GM21390 (cell line): ENCODE measurements around the gene RAD1.
"Not testable (repeated sequence)": the region's sequence is repeated elsewhere in the genome, so short reads cannot be mapped to it uniquely, and the experiment has no call there.

Experiments
- ATAC-seq: cut with Tn5 transposase; IDR thresholded peaks from one replicate; pipeline ENCODE4 v1.9.1; 2021; ENCODE audit not compliant: unreplicated experiment

Gene RAD1, protein sequence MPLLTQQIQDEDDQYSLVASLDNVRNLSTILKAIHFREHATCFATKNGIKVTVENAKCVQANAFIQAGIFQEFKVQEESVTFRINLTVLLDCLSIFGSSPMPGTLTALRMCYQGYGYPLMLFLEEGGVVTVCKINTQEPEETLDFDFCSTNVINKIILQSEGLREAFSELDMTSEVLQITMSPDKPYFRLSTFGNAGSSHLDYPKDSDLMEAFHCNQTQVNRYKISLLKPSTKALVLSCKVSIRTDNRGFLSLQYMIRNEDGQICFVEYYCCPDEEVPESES

DNA sequence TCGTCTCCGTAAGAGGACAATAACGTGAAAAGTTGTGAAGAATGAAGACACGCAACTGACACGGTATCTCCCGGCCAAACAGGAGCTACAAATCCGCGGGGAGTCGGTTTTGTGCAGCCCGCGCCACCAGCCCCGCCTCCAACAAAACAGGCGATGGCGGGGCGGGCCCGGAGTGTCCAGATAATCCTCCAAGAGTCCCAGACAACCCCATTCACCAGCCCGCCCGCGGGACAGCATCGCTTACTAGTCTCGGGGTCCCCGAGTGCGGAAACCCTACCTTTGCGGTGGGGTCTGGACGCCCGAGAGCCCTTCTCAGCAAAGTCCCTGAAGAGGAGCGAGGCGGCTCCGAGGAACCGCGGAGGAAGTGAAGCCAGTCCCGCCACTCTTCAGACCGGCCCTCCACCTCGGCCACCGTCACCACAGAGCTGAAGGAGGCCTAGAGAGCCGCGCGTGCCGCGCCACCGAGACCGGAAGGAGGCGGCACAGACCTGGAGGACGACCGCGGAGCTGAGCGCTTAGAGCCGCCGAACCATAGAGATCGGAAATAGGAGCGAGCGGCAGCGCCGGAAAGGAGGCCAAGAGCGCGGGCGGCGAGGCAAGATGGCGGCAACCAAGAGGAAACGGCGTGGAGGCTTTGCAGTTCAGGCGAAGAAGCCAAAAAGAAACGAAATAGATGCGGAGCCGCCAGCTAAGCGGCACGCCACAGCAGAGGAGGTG is at the start of gene RAD1, which contains the start of gene BRIX1:
Gene RAD1, minus strand, starts transcription at position 366 of the 717 bp plus-strand sequence. CDS start 612 bp downstream, outside the sequence.
Gene BRIX1, plus strand, starts transcription at position 573 of the 717 bp plus-strand sequence. Its CDS starts 28 bp downstream, at position 601.
- ATAC-seq, result peak; percentile 97

DNA sequence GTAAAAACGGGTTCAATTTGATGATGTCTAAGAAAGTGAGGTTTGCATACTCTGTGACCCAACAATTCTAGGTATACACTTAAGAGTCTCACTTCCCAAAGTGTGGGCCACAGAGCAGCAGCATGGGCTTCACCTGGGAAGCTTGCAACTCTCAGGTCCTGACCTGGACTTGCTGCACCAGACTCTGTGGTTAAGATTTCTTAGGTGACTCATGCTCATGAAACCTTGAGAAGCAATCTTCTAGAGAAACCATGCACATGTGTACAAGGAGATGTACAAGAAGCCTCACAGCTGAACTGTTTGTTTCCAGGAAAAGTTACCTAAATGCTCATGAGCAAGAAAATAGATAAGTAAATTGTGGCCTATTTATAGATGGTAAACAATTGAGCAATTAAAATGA is 44.0 kb upstream of the RAD1 start:
- ATAC-seq, result peak; percentile 94

DNA sequence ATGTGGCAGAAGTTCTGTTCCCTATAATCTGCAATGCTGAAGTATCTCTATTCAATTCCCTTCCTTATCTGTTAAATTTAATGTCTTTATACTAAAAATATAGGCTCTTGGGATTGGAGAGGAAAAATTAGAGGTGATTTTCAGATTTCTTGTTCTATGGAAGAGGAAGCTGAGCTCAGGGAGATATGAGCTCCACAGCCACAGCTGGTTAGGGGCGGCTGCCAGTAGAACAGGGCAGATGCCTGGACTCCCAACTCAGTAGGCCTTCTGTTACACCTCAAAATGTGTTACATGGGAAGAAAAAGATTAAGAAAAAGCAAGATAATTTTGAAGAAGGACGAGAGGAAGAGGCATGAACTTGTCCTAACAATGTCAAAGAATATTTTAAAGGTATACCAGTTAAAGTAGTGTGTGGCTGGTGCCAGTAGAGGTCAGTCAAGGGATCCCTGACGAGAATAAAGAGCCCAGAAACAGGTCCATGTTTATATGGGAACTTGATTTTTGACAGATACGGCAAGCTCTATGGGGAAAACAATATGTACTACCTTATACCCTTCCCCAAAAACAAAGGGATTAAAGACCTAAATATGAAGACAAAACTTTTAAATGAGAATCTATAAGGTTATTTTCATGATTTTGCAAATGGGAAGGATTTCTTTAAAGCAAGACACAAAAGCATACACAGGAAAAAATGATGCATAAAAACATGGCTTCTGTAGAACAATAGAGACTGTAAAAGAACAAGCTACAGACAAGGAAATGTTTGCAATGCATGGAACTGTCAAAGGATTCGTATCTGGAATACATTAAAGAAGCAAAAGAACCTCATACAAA is 42.8 kb upstream of the RAD1 start:
- no peak for ATAC-seq

DNA sequence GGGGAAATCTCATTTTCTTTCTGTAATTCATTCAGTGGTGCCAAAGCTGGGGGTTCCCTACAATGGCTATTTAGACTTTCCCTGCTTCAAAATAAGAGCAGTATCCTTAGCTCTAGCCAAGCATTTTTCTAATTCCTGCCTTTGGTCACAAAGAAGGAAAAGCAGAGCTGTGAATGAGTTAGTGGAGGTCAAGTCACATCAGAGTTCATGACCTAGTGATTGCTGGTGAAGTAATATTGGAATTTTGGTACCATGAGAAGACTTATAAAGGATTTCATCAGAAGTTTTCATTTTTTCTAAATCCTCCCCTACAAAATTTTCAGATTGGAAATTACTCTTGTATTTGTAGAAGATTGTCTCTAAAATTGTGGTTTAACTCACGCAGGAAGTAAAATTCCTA is 42.0 kb upstream of the RAD1 start:
- no peak for ATAC-seq

DNA sequence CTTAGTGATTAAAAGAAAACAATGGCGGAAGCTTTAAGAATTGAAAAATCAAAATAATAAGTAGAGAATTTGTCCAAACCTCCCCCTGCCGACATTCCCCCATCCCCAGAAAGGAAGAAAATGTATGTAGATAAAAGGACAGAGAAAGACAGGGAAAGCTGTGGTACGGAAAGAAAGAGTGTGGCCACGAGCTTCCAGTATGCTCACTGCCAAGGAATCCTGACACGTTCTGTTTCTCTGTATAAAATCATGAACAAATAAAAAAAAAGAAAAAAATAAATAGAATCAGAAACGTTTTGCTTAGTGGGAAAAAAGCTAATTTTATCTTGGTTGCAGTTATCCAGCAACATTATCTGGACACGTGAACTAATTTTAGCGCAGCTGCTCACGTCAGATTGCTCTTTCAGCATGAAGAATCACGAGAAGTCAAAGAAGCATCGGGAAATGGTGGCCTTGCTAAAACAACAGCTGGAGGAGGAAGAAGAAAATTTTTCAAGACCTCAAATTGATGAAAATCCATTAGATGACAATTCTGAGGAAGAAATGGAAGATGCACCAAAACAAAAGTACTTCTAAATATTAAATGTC is 29.2 kb upstream of the RAD1 start:
- ATAC-seq, result no peak

DNA sequence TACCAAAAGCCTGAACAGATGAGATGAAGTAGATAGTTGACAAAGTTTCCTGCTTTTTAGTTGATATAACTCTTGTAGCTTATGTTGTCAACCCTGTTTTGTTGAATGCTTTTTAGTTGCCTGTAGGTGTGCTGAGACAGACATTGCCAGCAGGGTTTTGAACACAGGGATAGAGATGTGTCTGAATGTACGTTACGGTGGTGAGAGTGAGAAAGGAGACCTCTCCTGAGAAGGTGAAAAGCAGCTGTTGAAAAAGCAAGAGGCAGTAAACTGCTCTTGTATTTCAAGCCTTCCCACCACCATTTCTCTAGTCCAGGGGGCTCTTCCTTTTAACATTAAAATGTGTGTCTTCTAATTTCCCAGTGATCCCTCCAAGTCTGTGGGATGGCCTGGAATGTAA is 28.7 kb upstream of the RAD1 start:
- no peak for ATAC-seq

DNA sequence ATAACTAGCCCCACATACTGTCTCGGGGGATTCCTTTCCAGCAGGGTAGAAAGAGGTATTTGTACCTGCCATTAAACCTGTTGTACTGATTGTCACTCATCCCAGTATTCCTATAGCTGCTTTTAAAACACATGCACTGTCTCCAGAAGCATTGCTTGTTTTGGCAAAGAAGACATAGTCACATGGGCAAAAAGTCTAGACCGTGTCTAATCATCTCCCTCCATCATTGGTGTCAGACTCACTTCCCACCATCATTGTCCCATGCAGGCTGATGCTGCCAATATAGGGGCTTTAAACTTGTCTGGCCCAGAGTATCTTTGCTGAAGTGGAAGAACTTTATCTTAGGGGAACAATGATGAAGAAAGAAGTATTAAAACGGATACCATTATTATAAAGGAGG is 26.6 kb upstream of the RAD1 start:
- no peak for ATAC-seq

DNA sequence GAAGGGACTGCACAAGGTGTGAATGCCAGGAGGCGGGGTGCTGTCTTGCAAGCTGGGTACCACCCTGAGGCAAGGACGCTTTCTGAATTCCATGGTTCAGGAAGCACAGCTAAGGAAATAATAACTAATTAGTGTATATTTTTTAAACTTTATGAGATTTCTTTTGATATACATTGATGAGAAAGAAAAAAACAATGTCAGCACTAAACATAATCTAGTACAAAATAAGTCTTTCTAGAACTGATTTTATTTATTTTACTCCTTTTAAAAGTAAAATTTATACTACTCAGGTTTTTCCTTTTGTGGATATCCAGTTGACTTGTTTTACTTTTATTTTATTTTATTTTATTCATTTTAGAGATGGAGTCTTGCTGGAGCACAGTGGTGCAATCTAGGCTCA is 17.6 kb upstream of the RAD1 start:
- no peak for ATAC-seq

DNA sequence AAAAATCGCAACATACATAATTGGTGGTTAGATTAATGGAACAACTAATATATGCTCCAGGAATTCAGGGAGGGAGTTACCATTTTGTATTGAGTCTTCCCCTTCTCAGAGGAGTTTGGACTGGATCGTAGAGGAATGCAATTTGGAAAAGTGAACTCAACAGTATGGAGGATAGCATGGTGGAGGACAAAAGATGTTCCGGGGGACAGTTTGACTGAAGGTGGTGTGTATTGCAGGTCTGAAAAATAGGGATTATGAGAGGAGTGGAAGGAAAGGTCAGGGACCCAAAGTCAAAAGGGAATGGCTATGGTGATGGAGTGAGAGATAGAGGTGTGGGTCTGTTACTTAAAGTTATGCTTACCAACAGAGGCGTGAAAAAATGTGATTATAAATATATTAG is 15.6 kb upstream of the RAD1 start:
- ATAC-seq, result no peak

DNA sequence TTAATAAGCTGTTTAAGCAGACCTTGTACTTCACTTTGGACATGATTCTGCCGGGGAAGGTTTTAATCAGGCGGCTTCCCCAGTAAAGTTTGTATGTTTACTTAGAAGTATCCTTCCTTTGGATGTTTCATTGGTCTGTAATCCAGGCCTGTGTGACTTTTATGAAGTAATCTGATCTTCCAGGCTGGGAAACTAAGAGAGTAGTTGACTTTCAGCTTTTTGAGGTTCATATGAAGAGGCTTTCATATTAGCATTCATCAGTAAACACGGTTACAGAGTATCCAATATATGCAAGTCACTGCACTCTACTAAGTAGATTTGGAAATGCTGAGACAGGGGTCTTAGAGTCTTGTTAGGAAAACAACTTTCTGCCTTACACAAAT is 15.1 kb upstream of the RAD1 start:
- no peak for ATAC-seq

DNA sequence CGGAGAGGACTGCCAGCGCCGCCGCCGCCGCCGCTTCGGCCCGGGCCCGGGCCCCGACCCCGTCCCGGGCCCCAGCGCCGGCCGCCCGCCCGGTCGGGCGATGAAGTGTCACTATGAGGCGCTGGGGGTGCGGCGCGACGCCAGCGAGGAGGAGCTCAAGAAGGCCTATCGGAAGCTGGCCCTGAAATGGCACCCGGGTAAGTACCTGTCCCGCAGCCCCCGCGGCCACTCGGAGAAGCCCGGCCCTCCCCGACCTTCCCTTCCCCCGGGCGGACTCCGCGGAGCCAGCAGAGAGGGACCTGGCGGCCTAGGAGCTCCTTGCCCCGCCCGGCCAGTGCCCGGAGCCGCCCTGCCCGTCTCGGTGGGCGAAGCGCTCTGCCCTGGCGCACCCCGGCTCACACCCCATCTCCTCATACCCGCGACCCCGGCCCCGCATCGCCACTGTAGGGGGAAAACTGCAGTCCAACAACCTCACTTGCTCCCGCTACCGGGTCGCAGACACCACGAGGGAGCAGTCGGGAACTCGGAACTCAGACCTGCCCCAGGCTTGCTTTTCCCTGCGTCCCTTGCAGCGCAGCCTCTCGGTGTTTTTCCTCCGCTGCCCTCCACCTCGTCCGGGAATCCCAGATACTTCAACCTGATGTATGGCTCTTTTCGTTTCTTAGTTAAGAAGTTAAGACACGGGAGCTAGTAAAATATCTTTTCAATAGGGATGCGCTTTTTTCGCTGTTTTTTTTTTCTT is 14.6 kb upstream of the RAD1 start:
- peak; percentile 73 for ATAC-seq

DNA sequence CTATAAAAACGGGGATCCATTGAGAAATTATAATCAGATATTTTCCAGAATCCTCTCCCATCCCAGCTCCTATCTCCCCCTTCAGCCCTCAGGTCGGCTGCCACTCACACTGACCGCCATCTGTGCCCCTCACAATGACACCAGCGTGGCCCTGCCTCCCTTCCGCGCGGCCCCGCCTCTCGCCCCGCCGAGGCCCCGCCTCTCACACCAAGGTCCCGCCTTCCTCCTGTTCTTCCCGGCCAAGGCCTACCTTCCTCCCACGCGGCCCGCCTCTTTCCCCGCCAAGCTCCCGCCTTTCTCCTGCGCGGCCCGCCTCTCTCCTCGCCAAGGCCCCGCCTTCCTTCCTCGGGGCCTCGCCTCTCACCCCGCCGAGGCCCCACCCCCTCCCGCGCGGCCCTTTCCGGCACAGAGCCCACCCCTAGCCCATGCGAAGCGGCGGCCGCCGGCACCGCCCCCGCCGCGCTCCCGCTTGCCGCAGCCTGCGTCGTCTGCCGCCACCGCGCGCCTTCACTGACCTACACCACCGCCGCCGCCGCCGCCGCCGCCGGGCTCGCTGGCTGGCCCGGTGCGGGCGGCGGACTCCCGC is 13.9 kb upstream of the RAD1 start, which contains the start of gene DNAJC21:
Gene DNAJC21, plus strand, starts transcription at position 426 of the 586 bp plus-strand sequence. CDS start 261 bp downstream, outside the sequence.
- peak; percentile 84 for ATAC-seq

DNA sequence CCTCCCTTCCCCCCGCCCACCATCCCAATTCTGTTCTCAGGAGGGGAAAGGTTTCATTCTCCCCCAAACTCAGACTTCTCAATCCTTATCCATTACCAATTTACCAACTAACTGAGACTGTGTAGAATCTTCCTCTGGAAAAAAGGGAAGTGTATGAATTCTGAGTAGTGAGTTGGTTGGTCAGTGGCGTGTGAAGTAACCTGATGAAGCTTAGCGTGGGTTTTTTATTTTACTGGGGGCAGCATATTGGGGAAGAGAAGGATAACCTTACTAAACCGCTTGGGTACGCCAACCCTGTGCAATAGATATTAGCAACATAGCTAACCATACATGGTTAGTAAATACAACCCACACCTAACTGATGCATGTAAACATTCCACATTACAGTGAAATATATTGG is 13.0 kb upstream of the RAD1 start:
- no peak for ATAC-seq

DNA sequence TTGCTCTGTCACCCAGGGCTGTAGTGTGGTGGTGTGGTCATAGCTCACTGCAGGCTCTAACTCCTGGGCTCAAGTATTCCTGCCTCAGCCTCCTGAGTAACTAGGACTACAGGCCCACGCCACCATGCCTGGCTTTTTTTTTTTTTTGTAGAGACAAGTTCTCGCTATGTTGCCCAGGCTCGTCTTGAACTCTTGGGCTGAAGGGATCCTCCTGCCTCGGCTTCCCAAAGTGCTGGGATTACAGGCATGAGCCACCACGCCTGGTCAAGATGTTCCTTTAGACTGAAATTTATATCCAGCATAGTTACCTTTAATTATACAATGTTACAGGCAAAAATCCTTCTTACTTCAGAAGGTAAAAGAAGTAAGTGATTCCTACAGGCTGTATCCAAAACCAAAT is 12.5 kb upstream of the RAD1 start:
- ATAC-seq, result no peak

DNA sequence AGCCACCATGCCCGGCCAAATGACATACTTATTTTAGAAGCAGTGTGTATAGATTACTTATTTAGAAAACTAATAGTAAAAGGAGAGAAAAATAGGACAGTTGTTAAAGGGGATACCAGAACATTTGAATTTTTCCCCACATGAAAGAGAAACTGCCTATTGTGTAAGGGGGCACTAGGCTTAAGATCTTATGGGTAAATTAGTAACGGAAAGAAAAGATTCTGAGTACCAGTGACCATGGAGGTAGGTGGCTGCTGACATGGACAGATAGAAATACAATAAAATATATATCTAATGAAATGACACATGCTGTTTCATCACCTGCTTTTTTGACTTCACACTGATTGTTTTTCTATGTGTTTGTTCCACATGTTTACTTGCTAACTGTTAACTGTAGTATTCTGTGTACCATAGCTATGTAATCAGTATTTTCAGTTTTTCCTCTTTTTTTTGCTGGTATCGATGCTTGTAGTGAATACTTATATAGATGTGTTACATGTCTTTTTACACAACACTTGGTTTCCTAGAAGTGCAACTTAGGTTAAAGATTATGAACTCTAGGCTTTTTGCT is 11.1 kb upstream of the RAD1 start:
- no peak for ATAC-seq

DNA sequence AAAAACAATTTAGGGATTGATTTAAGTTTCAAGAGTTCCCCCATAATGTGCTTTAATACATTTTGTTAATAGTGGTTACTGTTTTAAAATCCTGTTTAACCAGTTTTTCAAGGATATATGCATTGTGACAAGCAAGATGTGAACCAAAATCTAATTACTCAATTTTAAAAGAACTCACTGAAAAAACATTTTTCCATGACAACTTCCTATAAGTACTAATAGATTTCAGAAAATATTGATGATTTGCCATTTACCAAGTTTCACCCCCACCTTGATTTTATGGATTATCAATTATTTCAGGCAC is 9.1 kb upstream of the RAD1 start:
- no peak for ATAC-seq

DNA sequence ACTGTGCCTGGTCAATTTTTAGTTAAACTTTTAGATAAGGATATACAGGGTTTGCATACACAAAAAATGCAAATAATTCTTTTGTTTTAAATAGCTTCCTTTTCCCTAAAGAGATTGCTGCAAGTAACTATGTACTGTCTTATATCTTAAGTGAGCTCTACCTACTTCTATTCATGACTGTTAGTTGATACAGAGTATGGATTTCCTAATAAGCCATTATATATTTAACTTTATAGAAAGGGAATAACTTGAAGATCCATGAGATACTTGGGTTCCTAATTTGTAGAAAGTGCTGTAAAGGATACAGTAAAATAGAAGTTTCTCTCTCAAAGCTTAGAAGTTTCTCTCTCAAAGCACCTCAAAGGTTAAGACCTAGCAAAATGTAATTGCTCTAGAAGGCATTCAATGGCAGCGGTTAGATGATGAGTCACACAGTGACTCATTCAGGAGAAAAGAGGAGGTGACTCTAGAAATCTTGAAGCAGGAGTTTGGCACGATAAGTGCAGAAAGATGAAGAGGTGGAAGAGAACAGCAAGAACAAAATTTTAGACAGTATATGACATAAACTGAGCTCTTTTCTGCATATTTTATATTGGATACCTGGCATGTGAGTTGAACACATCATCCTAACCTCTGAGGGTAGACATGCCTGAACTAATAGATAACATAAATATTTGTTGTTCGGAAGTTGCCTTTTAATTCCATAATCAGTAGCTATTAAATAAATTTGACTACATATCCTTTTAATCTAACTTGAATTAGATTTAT is 8.6 kb upstream of the RAD1 start:
- peak; percentile 42 for ATAC-seq

DNA sequence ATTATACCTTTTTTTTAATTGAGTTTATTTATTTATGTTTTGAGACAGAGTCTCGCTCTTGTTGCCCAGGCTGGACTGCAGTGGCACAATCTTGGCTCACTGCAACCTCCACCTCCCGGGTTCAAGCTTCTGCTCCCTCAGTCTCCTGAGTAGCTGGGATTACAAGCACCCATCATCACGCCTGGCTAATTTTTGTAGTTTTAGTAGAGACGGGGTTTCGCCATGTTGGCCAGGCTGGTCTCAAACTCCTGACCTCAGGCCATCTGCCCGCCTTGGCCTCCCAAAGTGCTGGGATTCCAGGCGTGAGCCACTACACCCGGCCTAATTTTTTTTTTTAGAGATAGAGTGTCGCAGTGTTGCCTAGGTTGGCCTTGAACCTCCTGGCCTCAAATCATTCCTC is 8.0 kb upstream of the RAD1 start:
- not testable (repeated sequence) for ATAC-seq

DNA sequence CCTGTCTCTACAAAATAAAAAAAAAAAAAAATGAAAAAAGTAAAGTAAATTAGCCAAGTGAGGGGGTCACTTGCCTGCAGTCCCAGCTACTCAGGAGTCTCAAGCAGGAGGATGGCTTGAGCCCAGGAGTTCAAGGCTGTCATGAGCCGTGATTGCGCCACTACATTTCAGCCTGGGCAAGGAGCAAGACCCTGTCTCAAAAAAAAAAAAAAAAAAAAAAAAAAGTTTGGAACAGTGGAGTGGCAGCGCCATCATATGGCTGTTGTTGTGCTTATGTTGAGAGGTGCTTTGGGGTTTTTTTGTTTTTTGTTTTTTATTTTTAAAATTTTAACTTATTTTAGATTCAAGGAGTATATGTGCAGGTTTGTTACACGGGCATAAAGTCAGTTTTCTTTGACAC is 3.8 kb upstream of the RAD1 start:
- ATAC-seq, result no peak
